SH-SY5Y (cell line): Measurements from ENCODE around the gene LTK.

ENCODE experiments used
- GATA2 ChIP-seq: IDR thresholded peaks from 2 replicates; pipeline ENCODE4 v1.6.1; 2011; ENCODE audit warnings: mild to moderate bottlenecking, low read depth, low read length
- GATA3 ChIP-seq: IDR thresholded peaks from 2 replicates; pipeline ENCODE4 v1.6.1; 2011; ENCODE audit warnings: low read depth, mild to moderate bottlenecking, low read length, moderate library complexity

DNA sequence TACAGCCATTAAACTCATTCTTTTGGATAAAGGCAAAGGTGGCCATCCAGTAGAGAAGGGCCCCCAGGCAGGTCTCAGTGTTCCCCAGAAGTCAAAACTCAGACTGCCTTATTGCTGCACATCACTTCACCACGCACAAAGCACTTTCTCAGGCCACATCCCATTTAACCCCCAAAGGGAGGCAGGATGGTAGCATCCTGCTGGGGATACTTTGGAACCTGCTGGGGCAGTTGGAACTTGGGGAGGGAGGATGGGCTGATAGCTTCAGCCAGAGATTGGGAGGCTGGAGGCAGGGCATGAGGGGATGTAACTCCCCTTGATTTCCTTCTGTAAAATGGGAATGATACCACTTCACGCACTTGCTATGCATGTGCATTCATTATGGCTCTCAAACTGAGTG lies 15.0 kb downstream of the LTK start:
- TF ChIP-seq GATA2 (no peak), GATA3 (no peak)
